Hepatocyte (in vitro differentiated cells): ENCODE data around the gene ERMAP. TPM values are rescaled to one million over a fixed set of nuclear protein-coding genes. Genes with fewer than 3 reads are reported as not detected.

ENCODE experiments used
- DNase-seq: peaks from one replicate; pipeline ENCODE4 v3.0.0-alpha.2; 2016; ENCODE audit warnings: low spot score
- H2AFZ ChIP-seq: fragments of 200-600 bp; sonication (generic); 2 replicates; pipeline ENCODE4 v1.6.0; 2016; ENCODE audit warnings: antibody characterized with exemption, mild to moderate bottlenecking
- H3K27ac ChIP-seq: fragments of 200-600 bp; sonication (generic); 2 replicates; pipeline ENCODE4 v1.5.1; 2016; ENCODE audit warnings: mild to moderate bottlenecking
- H3K27me3 ChIP-seq: fragments of 200-600 bp; sonication (generic); 2 replicates; pipeline ENCODE4 v1.6.1; 2016
- H3K36me3 ChIP-seq: fragments of 200-600 bp; sonication (generic); replicated peaks from 2 replicates; pipeline ENCODE4 v1.5.1; 2016; ENCODE audit warnings: low read depth; ENCODE audit not compliant: insufficient read depth
- H3K4me1 ChIP-seq: fragments of 200-600 bp; sonication (generic); 2 replicates; pipeline ENCODE4 v1.5.1; 2016; ENCODE audit warnings: mild to moderate bottlenecking, moderate library complexity; ENCODE audit not compliant: insufficient read depth
- H3K4me2 ChIP-seq: fragments of 200-600 bp; sonication (generic); 2 replicates; pipeline ENCODE4 v1.6.0; 2016
- H3K4me3 ChIP-seq: fragments of 200-600 bp; sonication (generic); 2 replicates; pipeline ENCODE4 v1.5.1; 2016; ENCODE audit warnings: mild to moderate bottlenecking
- H3K79me2 ChIP-seq: fragments of 200-600 bp; sonication (generic); 2 replicates; pipeline ENCODE4 v1.6.0; 2017; ENCODE audit warnings: mild to moderate bottlenecking
- H3K9me2 ChIP-seq: fragments of 200-600 bp; sonication (generic); replicated peaks from 2 replicates; pipeline ENCODE4 v1.6.0; 2017; ENCODE audit warnings: mild to moderate bottlenecking; ENCODE audit not compliant: insufficient read depth
- H3K9me3 ChIP-seq: fragments of 200-600 bp; sonication (generic); 2 replicates; pipeline ENCODE4 v1.5.1; 2016; ENCODE audit warnings: low read depth, mild to moderate bottlenecking
- H4K20me1 ChIP-seq: fragments of 200-600 bp; sonication (generic); 2 replicates; pipeline ENCODE4 v1.6.0; 2016; ENCODE audit warnings: mild to moderate bottlenecking; ENCODE audit not compliant: insufficient read depth, poor library complexity, severe bottlenecking
- EZH2 ChIP-seq: fragments of 200-600 bp; sonication (generic); IDR thresholded peaks from 2 replicates; pipeline ENCODE4 v1.6.1; 2016; ENCODE audit warnings: antibody characterized with exemption, mild to moderate bottlenecking, borderline replicate concordance
- EZH2phosphoT487 ChIP-seq: fragments of 200-600 bp; sonication (generic); IDR thresholded peaks from one replicate; pipeline ENCODE4 v1.6.1; 2018; ENCODE audit warnings: antibody characterized with exemption, mild to moderate bottlenecking, low read depth, moderate library complexity; ENCODE audit not compliant: unreplicated experiment, severe bottlenecking
- WGBS: methylation state at CpG from one replicate; pipeline ENCODE4 v1.1.6; 2016; ENCODE audit warnings: low lambda C conversion rate; ENCODE audit errors: missing lambda C conversion rate; 5-methylcytosine and 5-hydroxymethylcytosine counted together
- polyA plus RNA-seq: library from polyadenylated mRNA; unstranded; fragments of >200 nt; fragmentation: Nextera tagmentation; extraction: Ambion mirVana; gene quantifications from 2 replicates; pipeline ENCODE4 v1.2.1, GENCODE V29; 2016
- total RNA-seq: library from RNA; depleted of rRNA; stranded (reverse); fragments of >200 nt; gene quantifications from 2 replicates; pipeline ENCODE4 v1.2.3, GENCODE V29; 2014
- TF ChIP-seq, protein P1 (sequence below): fragments of 200-600 bp; sonication (generic); IDR thresholded peaks from 2 replicates; pipeline ENCODE4 v1.5.1; 2016; ENCODE audit warnings: antibody characterized with exemption, mild to moderate bottlenecking; ENCODE audit not compliant: poor library complexity

The ERMAP gene
- total and polyA plus RNA-seq, 2 experiments from 2014 or later = 6.2 to 20.4 TPM

DNA sequence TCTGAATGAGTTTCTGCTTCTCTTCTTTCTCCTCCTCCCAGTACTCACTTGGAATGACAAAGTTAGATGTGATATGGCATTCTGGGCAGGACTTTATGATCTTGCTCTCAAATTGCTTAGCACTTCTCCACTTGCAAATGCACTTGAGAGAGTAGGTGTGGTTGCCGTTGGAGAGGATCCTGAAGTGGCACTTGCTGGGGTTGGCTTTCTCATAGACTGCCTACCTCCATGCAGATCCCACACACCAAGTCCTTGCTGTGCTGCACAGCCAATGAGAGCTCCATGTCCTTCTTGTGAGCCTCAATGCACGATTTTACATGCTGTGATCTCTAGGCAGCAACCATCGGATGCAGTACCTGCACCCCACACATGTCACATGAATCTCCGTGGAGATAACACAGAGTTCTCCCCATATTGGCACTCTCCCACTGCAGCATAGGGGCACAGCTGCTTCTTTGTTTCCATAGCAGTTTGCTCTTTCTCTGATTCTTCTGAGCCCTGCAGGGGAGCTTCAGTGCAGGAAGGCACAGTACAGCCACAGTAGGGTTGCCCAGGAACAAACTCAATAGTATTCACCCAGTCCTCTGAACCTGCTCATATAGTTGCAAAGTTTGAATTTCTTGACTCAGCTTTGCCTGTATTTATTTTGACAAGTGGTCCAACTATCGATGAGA lies 74.7 kb downstream of the ERMAP start:
- WGBS = 63% methylated on average over 5 of the region's 5 CpGs
- TF ChIP-seq EZH2 (no peak), EZH2phosphoT487 (no peak)
- TF ChIP-seq, protein P1, sequence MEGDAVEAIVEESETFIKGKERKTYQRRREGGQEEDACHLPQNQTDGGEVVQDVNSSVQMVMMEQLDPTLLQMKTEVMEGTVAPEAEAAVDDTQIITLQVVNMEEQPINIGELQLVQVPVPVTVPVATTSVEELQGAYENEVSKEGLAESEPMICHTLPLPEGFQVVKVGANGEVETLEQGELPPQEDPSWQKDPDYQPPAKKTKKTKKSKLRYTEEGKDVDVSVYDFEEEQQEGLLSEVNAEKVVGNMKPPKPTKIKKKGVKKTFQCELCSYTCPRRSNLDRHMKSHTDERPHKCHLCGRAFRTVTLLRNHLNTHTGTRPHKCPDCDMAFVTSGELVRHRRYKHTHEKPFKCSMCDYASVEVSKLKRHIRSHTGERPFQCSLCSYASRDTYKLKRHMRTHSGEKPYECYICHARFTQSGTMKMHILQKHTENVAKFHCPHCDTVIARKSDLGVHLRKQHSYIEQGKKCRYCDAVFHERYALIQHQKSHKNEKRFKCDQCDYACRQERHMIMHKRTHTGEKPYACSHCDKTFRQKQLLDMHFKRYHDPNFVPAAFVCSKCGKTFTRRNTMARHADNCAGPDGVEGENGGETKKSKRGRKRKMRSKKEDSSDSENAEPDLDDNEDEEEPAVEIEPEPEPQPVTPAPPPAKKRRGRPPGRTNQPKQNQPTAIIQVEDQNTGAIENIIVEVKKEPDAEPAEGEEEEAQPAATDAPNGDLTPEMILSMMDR = no peak
- no peaks in the 10 kb centered on the region for H3K9me2 ChIP-seq
- no peaks in the 10 kb centered on the region for H3K4me1 ChIP-seq
- H2AFZ ChIP-seq = no peak overlapping the region
- no peaks in the 10 kb centered on the region for H4K20me1 ChIP-seq
- H3K4me3 ChIP-seq = no peak overlapping the region
- H3K36me3 ChIP-seq = no peaks in the 10 kb centered on the region
- DNase-seq = no peak
- no peaks in the 10 kb centered on the region for H3K9me3 ChIP-seq
- no peak overlapping the region for H3K4me2 ChIP-seq
- no peak overlapping the region for H3K27ac ChIP-seq
- H3K27me3 ChIP-seq = no peaks in the 10 kb centered on the region
- H3K79me2 ChIP-seq = no peaks in the 10 kb centered on the region

Other genes starting within 250 kb of the ERMAP start
- gene PPIH, start 158.7 kb upstream of the ERMAP start, total RNA-seq = 35.6 and 36.4 TPM in 2 replicates
- gene PPIH, start 158.7 kb upstream of the ERMAP start, polyA plus RNA-seq = 26.1 and 30.7 TPM in 2 replicates
- gene YBX1, start 134.7 kb upstream of the ERMAP start, total RNA-seq = 418 and 428 TPM in 2 replicates
- gene YBX1, start 134.7 kb upstream of the ERMAP start, polyA plus RNA-seq = 177 and 183 TPM in 2 replicates
- gene CLDN19, start 76.9 kb upstream of the ERMAP start, total RNA-seq = 2.5 and 6.9 TPM in 2 replicates
- 3.8 and 4.5 TPM in 2 replicates for gene CLDN19, start 76.9 kb upstream of the ERMAP start, polyA plus RNA-seq
- 94.6 and 102 TPM in 2 replicates for gene P3H1, start 50.1 kb upstream of the ERMAP start, total RNA-seq
- gene P3H1, start 50.1 kb upstream of the ERMAP start, polyA plus RNA-seq = 192 and 201 TPM in 2 replicates
- 5.7 and 12.6 TPM in 2 replicates for gene C1orf50, start 49.9 kb upstream of the ERMAP start, total RNA-seq
- gene C1orf50, start 49.9 kb upstream of the ERMAP start, polyA plus RNA-seq = 11.9 and 15.2 TPM in 2 replicates
- 0.32 and 0.40 TPM in 2 replicates for gene TMEM269, start 32.1 kb upstream of the ERMAP start, total RNA-seq
- 0.12 TPM in 1 of 2 replicates, not detected in the other for gene TMEM269, start 32.1 kb upstream of the ERMAP start, polyA plus RNA-seq
- gene SVBP, start 275 bp downstream of the ERMAP start, total RNA-seq = 38.0 and 49.6 TPM in 2 replicates
- 50.6 and 56.8 TPM in 2 replicates for gene SVBP, start 275 bp downstream of the ERMAP start, polyA plus RNA-seq
- gene ZNF691, start 29.5 kb downstream of the ERMAP start, total RNA-seq = 8.6 and 13.2 TPM in 2 replicates
- gene ZNF691, start 29.5 kb downstream of the ERMAP start, polyA plus RNA-seq = 6.9 and 8.7 TPM in 2 replicates
- 271 and 301 TPM in 2 replicates for gene SLC2A1, start 141.7 kb downstream of the ERMAP start, total RNA-seq
- gene SLC2A1, start 141.7 kb downstream of the ERMAP start, polyA plus RNA-seq = 271 and 314 TPM in 2 replicates